HG03571 (cell line): ENCODE data around the gene LARGE1.

Experiments used
- ATAC-seq: cut with Tn5 transposase; IDR thresholded peaks from one replicate; pipeline ENCODE4 v1.9.1; 2021; ENCODE audit not compliant: unreplicated experiment

LARGE1 gene

DNA sequence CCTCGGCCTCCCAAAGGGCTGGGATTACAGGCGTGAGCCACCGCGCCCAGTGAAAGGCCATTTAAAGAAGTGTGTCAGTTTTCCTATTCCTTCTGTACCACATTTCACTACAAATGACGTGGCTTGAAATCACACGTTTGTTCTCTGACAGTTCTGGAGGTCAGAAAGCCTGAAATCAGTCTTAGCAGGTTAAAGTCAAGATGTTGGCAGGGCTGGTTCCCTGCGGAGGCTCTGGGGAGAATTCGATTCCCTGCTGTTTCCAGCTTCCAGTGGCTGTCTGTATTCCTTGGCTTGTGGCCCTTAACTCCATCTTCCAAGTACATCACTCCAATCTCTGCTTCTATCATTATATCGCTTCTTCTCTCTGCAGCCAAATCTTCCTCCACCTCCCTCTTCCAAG is 383.2 kb downstream of the LARGE1 start:
- ATAC-seq: no peak

- no peak for ATAC-seq
Measured at GRCh38 chr22:33535937-33536875, 384.1 kb downstream of the LARGE1 start.

DNA sequence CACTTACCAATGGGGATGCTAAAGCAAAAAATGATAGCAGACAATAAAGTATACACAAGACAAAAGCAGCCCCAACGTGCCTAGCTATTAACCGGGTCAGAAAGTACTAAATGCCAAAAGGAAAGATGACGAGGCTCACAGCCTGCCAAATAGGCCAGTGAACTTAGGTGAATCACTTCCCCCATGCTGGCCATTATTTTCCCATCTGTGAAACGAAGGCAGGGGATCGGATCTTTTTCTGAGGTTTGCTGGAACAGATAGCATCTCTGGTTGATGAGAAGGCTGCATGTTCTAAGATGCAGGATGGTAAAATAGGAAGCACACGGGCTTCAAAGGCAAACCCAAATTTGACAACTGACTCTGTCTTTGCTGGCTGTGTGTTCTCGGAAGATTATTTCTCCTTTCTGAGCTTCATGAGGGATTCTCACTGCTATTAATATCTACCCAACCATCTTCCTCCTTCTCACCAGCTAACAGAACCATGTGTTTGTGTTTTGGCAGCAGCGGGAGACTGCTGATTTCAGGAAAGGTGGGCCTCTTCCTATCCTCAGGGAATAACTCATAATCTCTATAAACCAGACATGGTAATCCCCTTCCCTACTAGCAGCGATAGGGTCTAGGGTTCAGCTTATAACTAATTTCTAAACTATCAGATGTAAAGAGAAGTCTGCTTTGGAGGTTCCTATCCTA is 390.7 kb downstream of the LARGE1 start:
- ATAC-seq: no peak

DNA sequence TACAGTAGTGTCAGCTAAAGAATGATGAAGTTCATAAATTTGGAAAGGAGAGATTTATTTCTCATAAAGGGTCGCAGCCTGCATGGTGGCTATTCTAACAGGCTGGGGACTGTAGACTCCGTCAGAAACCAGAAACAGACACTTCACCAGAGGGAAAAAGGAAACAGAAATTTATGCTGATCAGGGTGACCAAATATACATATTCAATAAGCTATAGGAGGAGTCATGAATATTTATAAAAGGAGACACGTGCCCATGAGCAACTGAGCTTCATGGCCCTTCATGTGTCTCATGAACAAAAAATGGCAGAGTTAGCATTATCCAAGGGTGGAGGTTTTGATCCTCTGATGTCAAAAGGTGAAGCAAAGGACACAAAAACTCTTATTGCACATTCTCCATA is 392.1 kb downstream of the LARGE1 start:
- no peak for ATAC-seq

GRCh38 chr22:33526434-33527107 is 393.7 kb downstream of the LARGE1 start:
- no peak for ATAC-seq

DNA sequence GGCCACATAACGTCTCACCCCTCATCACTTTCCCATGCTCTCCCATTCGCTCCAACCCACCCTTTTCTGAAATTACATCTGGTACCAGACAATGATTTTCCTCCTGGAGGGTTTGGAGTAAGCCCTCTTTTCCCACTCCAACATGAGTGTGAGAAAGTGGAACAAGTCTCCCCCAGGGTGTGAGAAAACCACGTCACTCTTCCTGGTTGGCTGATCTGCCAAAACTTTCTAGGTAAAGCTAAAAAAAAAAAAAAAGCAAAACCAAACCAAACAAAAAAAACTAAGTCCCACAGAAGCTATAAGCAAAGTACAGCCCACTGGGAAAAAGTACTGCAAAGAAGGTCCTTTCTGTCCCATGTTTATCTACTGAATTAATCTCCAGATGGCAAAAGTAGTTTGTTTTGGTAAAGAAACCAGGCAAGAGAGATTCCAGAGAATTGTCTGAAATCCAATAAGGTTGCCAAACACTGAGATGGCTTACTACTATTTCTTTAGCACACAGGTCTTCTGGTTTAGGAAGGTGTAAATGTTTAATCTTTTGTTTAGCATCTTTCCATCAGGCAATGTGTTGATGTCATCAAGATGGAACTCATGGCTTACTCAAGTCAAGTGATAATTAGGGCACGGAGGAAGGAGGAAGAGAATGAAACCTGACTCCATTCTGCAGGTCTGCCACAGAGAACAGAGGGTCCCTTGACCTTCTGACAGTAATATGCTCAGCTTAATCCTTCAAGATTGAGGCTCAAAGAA is 395.6 kb downstream of the LARGE1 start:
- ATAC-seq: no peak

DNA sequence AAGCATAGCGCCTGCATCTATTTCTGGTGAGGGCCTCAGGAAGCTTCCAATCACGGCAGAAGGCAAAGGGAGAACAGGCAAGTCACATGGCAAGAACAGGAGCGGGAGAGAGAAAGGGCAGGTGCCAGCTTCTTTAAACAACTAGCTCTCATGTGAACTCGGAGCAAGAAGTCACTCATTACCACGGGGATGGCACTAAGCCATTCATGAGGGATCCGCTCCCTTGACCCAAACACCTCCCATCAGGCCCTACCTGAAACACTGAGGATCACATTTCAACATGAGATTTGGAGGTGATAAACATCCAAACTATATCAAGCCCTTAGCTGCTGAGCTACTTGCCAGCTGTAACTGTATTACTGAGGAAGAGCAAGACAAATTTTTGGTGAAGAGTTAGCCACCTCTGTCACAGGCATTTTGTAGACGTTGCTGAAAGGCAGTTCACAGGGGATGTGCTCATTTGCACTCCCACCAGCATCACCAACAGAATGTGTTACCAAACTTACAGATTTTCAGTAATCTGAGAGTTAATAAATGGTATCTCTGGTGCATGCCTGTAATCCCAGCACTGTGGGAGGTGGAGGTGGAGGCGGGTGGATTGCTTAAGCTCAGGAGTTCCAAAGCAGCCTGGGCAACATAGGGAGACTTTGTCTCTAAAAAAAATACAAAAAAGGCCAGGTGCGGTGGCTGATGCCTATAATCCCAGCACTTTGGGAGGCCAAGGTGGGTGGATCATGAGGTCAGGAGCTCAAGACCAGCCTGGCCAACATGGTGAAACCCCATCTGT is 398.2 kb downstream of the LARGE1 start:
- no peak for ATAC-seq

GRCh38 chr22:33520904-33521780 is 399.1 kb downstream of the LARGE1 start:
- no peak for ATAC-seq

- no peak for ATAC-seq
Measured at GRCh38 chr22:33519974-33520903, 400.0 kb downstream of the LARGE1 start.

DNA sequence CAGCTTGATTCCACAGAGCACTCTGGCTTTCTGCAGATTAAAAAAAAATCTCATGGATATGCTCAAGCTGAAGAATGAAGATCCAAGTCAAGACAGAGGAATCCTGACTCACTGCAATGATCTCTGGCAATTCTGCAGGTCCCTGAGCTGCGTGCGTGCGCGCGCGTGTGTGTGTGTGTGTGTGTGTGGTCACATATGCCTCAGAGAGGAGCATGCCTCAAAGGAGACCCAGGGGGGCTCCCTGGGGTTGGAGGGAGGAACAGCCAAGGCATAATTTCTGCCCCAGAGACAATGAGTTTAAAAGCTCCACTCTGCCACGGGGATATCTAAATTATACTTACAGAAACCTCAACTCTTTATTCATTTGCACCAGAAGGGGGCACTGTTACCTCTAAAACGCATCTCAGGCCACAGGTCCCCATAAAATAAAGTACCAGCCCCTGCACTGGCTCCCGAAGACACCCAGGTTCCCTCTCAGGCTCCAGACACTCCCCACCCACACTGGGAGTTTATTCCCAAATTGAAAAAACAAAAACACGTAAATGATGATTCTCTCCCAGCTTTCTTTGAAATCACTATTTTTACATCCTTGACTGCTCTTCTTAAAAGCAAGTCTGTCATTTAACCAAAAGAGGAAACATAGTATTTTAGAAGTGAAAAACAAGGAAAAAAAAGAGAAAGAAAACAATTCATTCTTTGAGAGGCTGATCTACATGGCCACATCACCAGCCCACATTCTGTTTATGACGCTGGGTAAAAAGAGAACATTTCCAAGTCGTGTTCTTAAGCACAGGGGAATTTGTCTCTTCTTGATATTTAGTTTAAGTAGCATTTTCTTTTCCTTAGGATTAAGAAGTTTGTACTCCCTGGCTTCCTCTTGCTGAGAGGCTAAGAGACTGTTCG is 401.0 kb downstream of the LARGE1 start:
- no peak for ATAC-seq

DNA sequence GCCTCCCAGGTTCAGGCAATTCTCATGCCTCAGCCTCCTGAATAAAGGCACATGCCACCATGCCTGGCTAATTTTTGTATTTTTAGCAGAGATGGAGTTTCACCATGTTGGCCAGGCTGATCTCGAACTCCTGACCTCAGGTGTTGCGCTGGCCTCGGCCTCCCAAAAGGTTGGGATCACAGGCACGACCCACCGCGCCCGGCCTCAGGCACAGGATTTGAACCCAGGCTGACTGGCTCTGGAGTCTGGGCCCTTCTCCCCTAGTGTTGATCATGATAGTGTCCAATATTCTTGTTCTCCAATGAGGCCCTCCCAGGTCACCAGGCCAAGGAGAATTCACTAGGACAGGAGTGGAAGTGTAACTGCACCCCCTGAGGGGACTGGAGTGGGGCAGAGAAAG is 401.9 kb downstream of the LARGE1 start:
- ATAC-seq: no peak

DNA sequence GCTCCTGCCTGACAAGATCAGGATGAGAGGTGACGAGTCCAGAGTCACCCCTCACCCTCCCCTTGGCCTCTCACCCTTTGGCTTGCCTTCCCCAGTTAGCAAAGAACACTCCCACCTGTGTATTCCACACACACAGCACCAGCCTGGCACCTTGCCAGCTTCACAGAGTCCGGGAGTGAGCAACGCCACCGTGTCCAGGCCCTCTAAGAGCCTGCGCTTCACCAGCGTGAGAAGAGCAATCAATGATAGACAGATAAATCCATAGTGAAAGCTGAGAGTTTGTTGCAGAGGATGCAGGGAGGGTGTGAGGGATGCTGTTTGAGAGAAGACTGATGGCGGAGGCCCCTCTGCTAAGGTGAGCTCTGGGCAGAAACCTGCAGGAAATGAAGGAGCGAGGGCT is 404.5 kb downstream of the LARGE1 start:
- no peak for ATAC-seq

- ATAC-seq: no peak
Measured at GRCh38 chr22:33513388-33514338, 406.6 kb downstream of the LARGE1 start.

- ATAC-seq: no peak
Measured at GRCh38 chr22:33512908-33513307, 407.4 kb downstream of the LARGE1 start.

DNA sequence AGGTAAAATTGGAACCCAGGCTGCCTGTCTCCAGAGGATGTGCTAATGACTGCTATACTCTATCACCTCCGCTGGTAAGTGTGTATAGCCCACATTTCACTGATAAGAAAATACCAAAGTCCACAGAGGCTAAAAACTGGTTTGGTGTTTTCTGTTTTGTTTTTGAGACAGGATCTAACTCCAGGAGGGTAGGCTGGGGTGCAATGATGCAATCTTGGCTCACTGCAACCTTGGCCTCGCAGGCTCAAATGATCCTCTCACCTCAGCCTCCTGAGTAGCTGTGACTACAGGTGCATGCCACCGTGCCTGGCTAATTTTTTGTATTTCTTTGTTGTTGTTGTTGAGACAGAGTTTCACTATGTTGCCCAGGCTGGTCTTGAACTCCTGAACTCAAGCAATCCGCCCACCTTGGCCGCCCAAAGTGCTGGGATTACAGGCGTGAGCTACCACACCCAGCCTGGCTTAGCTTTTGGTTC is 409.8 kb downstream of the LARGE1 start:
- no peak for ATAC-seq
